ENCODE measurements around the gene ARPP21. TPM values are rescaled to one million over a fixed set of nuclear protein-coding genes. Genes with fewer than 3 reads are reported as not detected.

ARPP21 gene
- polyA plus RNA-seq, 3 donors: not detected

DNA sequence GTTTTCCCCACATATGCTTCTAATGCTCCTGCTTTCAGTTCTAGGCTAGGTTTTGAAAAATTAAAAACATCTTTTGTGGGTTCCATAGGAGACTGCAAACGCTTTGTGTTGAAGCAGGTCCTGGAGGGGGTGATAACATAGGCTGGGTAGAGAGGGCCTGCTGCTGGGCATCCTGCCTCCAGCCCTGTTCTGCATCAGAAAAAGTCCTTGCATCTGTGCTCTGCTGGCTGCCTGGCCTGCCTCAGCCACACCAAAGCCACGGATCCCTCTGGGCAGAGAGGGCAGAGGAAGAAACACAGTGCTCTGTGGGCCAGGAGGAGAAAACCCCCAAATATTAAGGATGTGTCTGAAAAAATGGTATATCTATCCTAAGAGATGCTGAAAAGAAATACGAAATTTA, 3.9 kb upstream of the ARPP21 start:
- peaks cover 0 to 12% (median 8%) of the 10 kb centered on the region in 7 donors for H3K9me3 Mint-ChIP-seq
- Histone ChIP-seq H3K27ac (ENCODE audit: low read depth in 1 of 2, low read length in 2 of 2) (no peak overlapping the region), H3K79me2 (ENCODE audit: insufficient read depth, low read length) (no peaks in the 10 kb centered on the region), H3K27me3 (ENCODE audit: control insufficient read depth in 2 of 2, insufficient read depth in 2 of 2, low read length in 2 of 2) (peaks cover 23 to 36% of the 10 kb centered on the region in 2 donors), H3K4me3 (replicated peaks in 1 of 3; ENCODE audit: low read depth in 2 of 3, low read length in 3 of 3) (no peak overlapping the region), H3K4me2 (replicated peaks; ENCODE audit: extremely low read depth, low read length, poor library complexity, severe bottlenecking) (no peak overlapping the region), H3K36me3 (replicated peaks in 1 of 2; ENCODE audit: control insufficient read depth in 1 of 2, insufficient read depth in 2 of 2, low read length in 2 of 2) (no peaks in the 10 kb centered on the region), H2AFZ (ENCODE audit: insufficient read depth, low read depth, low read length, poor library complexity, severe bottlenecking) (no peak overlapping the region), H3K9ac (ENCODE audit: insufficient read depth, low read length, poor library complexity, severe bottlenecking) (no peak overlapping the region), H4K20me1 (ENCODE audit: insufficient read depth, low read length) (no peaks in the 10 kb centered on the region), H3K4me1 (ENCODE audit: control insufficient read depth in 1 of 2, insufficient read depth in 2 of 2, low read length in 2 of 2) (peaks cover 0 to 2% of the 10 kb centered on the region in 2 donors), H3K9me3 (replicated peaks in 1 of 2; ENCODE audit: control insufficient read depth in 1 of 2, insufficient read depth in 1 of 2, low read length in 2 of 2) (peaks cover 5 to 7% of the 10 kb centered on the region in 2 donors)
- 80% methylated on average over 1 of the region's 3 CpGs for whole genome bisulfite sequencing (ENCODE audit: insufficient coverage)
- TF ChIP-seq CTCF (IDR thresholded peaks at IDR 0.05): no peak
- no peak overlapping the region for H3K4me3 Mint-ChIP-seq
- intact Hi-C loops (cut with micrococcal nuclease): no loop called here
- no peak for DNase-seq
- H3K27ac Mint-ChIP-seq: no peak overlapping the region
- peaks cover 4% of the 10 kb centered on the region for H3K4me1 Mint-ChIP-seq
- peaks cover 0 to 7% of the 10 kb centered on the region in 2 donors for H3K36me3 Mint-ChIP-seq
- H3K27me3 Mint-ChIP-seq (ENCODE audit: low read depth in 3 of 3): peaks cover 21 to 30% (median 27%) of the 10 kb centered on the region in 3 donors

DNA sequence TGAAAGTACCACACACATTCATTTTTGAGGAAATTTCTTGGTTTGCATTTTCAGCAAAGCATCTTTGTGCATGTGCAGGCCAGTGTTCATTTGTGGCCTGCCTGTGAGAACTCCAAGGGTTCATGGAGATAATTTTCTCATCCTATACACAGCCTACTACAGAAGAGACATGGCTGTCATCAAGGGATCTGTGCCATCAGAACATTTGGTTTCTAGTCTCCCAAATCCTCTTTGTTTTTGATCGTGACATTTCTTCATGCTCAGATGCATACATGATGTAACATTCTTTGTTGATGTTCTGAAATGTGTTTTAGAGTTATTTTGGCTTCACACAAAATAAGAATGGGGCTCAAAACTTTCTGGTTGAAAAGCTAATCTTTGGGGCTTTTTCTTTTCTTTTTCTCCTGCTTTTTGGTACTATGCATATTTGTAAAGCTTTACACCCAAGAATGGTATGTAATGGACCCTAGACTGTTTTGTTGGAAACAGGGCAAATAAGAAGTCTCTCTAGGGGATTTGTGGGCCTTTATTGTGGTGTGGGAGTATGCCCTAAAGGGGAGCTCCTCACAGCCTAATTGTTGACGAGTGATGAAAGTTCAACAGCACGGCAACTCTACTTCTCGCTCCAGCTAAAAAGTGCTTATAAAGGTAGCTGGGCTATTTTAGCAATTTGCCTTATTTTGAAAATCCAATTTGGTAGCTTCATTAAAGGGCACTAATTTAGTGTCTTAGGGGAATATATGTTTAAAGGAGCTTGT, 3.2 kb upstream of the ARPP21 start:
- Mint-ChIP-seq H3K9me3 (peaks cover 0 to 12% (median 8%) of the 10 kb centered on the region in 7 donors), H3K27ac (no peak overlapping the region), H3K4me1 (peaks cover 4% of the 10 kb centered on the region), H3K4me3 (no peak overlapping the region), H3K27me3 (ENCODE audit: low read depth in 3 of 3) (peaks cover 28 to 37% (median 32%) of the 10 kb centered on the region in 3 donors), H3K36me3 (peaks cover 0 to 7% of the 10 kb centered on the region in 2 donors)
- no peak for DNase-seq
- H3K79me2 ChIP-seq (ENCODE audit: insufficient read depth, low read length): no peaks in the 10 kb centered on the region
- no peak overlapping the region for H2AFZ ChIP-seq (ENCODE audit: insufficient read depth, low read depth, low read length, poor library complexity, severe bottlenecking)
- WGBS (ENCODE audit: insufficient coverage): 100% methylated on average over 3 of the region's 4 CpGs
- no peak overlapping the region for H3K4me2 ChIP-seq (replicated peaks; ENCODE audit: extremely low read depth, low read length, poor library complexity, severe bottlenecking)
- intact Hi-C loops (cut with micrococcal nuclease): no loop called here
- peaks cover 30 to 43% of the 10 kb centered on the region in 2 donors for H3K27me3 ChIP-seq (ENCODE audit: control insufficient read depth in 2 of 2, insufficient read depth in 2 of 2, low read length in 2 of 2)
- H4K20me1 ChIP-seq (ENCODE audit: insufficient read depth, low read length): no peaks in the 10 kb centered on the region
- no peak overlapping the region for H3K27ac ChIP-seq (ENCODE audit: low read depth in 1 of 2, low read length in 2 of 2)
- no peak for TF ChIP-seq CTCF (IDR thresholded peaks at IDR 0.05)
- no peaks in the 10 kb centered on the region for H3K36me3 ChIP-seq (replicated peaks in 1 of 2; ENCODE audit: control insufficient read depth in 1 of 2, insufficient read depth in 2 of 2, low read length in 2 of 2)
- H3K9ac ChIP-seq (ENCODE audit: insufficient read depth, low read length, poor library complexity, severe bottlenecking): no peak overlapping the region
- H3K4me1 ChIP-seq (ENCODE audit: control insufficient read depth in 1 of 2, insufficient read depth in 2 of 2, low read length in 2 of 2): peaks cover 0 to 2% of the 10 kb centered on the region in 2 donors
- peaks cover 5 to 7% of the 10 kb centered on the region in 2 donors for H3K9me3 ChIP-seq (replicated peaks in 1 of 2; ENCODE audit: control insufficient read depth in 1 of 2, insufficient read depth in 1 of 2, low read length in 2 of 2)
- H3K4me3 ChIP-seq (replicated peaks in 1 of 3; ENCODE audit: low read depth in 2 of 3, low read length in 3 of 3): no peak overlapping the region
